ENCODE results near the gene TSPAN1.

GRCh38 chr1:46133781-46134350 lies 41.0 kb upstream of the TSPAN1 start:
- TF ChIP-seq POLR2A (IDR thresholded peaks at IDR 0.05): no peak
- no peak for TF ChIP-seq CTCF (IDR thresholded peaks at IDR 0.05)
- TF ChIP-seq POLR2AphosphoS5 (IDR thresholded peaks at IDR 0.05): no peak

Measured in gastroesophageal sphincter (tissue), 3 donors.